ENCODE measurements around the gene TSC1.

DNA sequence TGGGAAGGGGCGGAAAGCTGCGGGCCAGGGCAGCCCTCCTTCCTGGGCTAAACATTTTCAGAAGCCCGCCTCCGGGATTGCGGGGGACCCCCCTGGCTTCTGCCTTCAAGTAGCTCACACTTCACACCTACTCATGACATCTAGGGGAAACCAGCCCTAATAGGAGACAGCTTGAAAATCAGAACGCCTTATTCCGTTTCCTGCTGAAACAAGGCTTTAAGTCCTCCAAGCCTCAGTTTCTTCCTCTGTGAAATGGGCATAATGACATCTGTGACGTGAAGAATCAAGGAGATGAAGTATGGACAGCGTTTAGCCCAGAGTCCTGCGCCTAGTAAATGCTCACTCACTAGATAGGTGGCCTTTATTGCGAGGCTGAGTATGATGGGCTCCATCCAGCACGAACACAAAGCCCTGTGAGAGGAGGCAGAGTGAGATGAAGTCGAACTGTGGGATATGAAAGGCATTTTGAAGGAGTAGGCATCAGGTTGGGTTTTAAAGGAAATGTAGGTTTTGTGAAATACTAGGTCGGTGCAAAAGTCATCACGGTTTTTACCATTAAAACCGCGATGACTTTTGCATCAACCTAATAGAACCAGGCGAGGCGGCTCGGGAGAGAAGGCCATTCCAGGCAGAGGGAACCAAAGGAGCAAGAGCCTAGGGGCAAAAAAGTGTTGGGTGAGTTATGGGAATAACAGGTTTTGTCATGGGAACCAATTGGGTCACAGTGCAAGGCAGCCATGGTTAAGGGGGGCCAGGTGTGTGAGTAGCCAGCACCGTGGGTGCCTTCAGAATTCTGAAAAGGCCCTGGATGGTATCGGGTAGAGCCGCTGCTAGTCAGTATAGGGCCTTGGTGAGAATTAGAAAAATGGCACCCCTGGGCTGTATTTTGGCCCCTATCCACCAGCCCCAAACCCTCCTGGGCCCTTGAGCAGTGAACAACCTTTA, 1.0 kb upstream of the TSC1 start:
- no peak for TF ChIP-seq EZH2phosphoT487 (IDR thresholded peaks at IDR 0.05; ENCODE audit: low read depth, severe bottlenecking, unreplicated experiment)
- TF ChIP-seq, protein P1, sequence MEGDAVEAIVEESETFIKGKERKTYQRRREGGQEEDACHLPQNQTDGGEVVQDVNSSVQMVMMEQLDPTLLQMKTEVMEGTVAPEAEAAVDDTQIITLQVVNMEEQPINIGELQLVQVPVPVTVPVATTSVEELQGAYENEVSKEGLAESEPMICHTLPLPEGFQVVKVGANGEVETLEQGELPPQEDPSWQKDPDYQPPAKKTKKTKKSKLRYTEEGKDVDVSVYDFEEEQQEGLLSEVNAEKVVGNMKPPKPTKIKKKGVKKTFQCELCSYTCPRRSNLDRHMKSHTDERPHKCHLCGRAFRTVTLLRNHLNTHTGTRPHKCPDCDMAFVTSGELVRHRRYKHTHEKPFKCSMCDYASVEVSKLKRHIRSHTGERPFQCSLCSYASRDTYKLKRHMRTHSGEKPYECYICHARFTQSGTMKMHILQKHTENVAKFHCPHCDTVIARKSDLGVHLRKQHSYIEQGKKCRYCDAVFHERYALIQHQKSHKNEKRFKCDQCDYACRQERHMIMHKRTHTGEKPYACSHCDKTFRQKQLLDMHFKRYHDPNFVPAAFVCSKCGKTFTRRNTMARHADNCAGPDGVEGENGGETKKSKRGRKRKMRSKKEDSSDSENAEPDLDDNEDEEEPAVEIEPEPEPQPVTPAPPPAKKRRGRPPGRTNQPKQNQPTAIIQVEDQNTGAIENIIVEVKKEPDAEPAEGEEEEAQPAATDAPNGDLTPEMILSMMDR (IDR thresholded peaks at IDR 0.05; ENCODE audit: poor library complexity) = no peak
